Measurements from ENCODE around the gene CD177. TPM values are rescaled to one million over a fixed set of nuclear protein-coding genes. Genes with fewer than 3 reads are reported as not detected.
"Not testable (repeated sequence)": the region's sequence is repeated elsewhere in the genome, so short reads cannot be mapped to it uniquely, and the experiment has no call there.

The CD177 gene
- total and polyA plus RNA-seq, 2 donors (not counting 1 experiment from before 2014, with no cell fraction given), result 0.19 to 0.33 TPM

- H4K20me1 ChIP-seq (ENCODE audit: control insufficient read depth, extremely low read depth, insufficient read depth, low read length); H3K9me3 ChIP-seq (ENCODE audit: control insufficient read depth, insufficient read depth, low read depth, low read length); H3K36me3 ChIP-seq (ENCODE audit: control insufficient read depth, insufficient read depth, low read length); H3K27me3 ChIP-seq (ENCODE audit: control insufficient read depth, insufficient read depth, low read length); H3K4me3 ChIP-seq (replicated peaks in 1 of 4; ENCODE audit: control extremely low read depth in 1 of 4, insufficient read depth in 1 of 4, low read depth in 3 of 4, low read length in 4 of 4); DNase-seq (ENCODE audit: low read depth in 2 of 2); H3K79me2 ChIP-seq (ENCODE audit: control insufficient read depth, insufficient read depth, low read length); H3K27ac ChIP-seq (ENCODE audit: insufficient read depth, low read length); H3K9ac ChIP-seq (ENCODE audit: insufficient read depth, low read length); H3K4me1 ChIP-seq (ENCODE audit: control insufficient read depth, extremely low read depth, insufficient read depth, low read length); H2AFZ ChIP-seq (ENCODE audit: low read length); H3K4me2 ChIP-seq (ENCODE audit: extremely low read depth, insufficient read depth, low read length): not testable (repeated sequence)
Observed at GRCh38 chr19:43341098-43341497, 12.4 kb upstream of the CD177 start.

GRCh38 chr19:43342104-43342503 lies 11.4 kb upstream of the CD177 start:
- not testable (repeated sequence) for H3K79me2 ChIP-seq (ENCODE audit: control insufficient read depth, insufficient read depth, low read length); H2AFZ ChIP-seq (ENCODE audit: low read length); H3K4me2 ChIP-seq (ENCODE audit: extremely low read depth, insufficient read depth, low read length); H3K36me3 ChIP-seq (ENCODE audit: control insufficient read depth, insufficient read depth, low read length); H3K27ac ChIP-seq (ENCODE audit: insufficient read depth, low read length); H3K4me3 ChIP-seq (replicated peaks in 1 of 4; ENCODE audit: control extremely low read depth in 1 of 4, insufficient read depth in 1 of 4, low read depth in 3 of 4, low read length in 4 of 4); H4K20me1 ChIP-seq (ENCODE audit: control insufficient read depth, extremely low read depth, insufficient read depth, low read length); H3K9me3 ChIP-seq (ENCODE audit: control insufficient read depth, insufficient read depth, low read depth, low read length); H3K9ac ChIP-seq (ENCODE audit: insufficient read depth, low read length); H3K27me3 ChIP-seq (ENCODE audit: control insufficient read depth, insufficient read depth, low read length); H3K4me1 ChIP-seq (ENCODE audit: control insufficient read depth, extremely low read depth, insufficient read depth, low read length)
- DNase-seq (ENCODE audit: low read depth in 2 of 2), result peak in 1 of 2 donors; percentile 56

GRCh38 chr19:43344347-43344925 lies 9.1 kb upstream of the CD177 start:
- not testable (repeated sequence) for H4K20me1 ChIP-seq (ENCODE audit: control insufficient read depth, extremely low read depth, insufficient read depth, low read length); H3K79me2 ChIP-seq (ENCODE audit: control insufficient read depth, insufficient read depth, low read length); DNase-seq (ENCODE audit: low read depth in 2 of 2); H3K27ac ChIP-seq (ENCODE audit: insufficient read depth, low read length); H3K9ac ChIP-seq (ENCODE audit: insufficient read depth, low read length); H3K27me3 ChIP-seq (ENCODE audit: control insufficient read depth, insufficient read depth, low read length); H3K9me3 ChIP-seq (ENCODE audit: control insufficient read depth, insufficient read depth, low read depth, low read length); H3K4me1 ChIP-seq (ENCODE audit: control insufficient read depth, extremely low read depth, insufficient read depth, low read length); H2AFZ ChIP-seq (ENCODE audit: low read length); H3K4me3 ChIP-seq (replicated peaks in 1 of 4; ENCODE audit: control extremely low read depth in 1 of 4, insufficient read depth in 1 of 4, low read depth in 3 of 4, low read length in 4 of 4); H3K36me3 ChIP-seq (ENCODE audit: control insufficient read depth, insufficient read depth, low read length); H3K4me2 ChIP-seq (ENCODE audit: extremely low read depth, insufficient read depth, low read length)

DNA sequence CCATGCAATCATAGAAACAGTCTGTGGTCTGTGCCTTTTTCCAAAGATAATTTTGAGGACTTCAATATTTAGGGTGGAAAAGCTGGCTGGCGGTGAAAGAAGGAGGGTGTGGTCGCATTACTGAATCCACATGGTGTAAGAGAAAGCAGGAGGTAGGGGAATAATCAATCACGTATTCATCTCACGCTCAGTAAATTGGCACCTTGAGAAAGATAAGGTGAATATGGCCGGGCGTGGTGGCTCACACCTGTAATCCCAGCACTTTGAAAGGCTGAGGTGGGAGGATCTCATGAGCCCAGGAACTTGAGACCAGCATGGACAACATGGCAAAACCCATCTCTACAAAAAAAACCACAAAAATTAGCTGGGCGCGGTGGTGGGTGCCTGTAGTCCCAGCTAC lies 3.7 kb upstream of the CD177 start:
- not testable (repeated sequence) for H3K9me3 ChIP-seq (ENCODE audit: control insufficient read depth, insufficient read depth, low read depth, low read length)

More for the DNA sequence above, 3.7 kb upstream of the CD177 start:
- not testable (repeated sequence) for H3K4me1 ChIP-seq (ENCODE audit: control insufficient read depth, extremely low read depth, insufficient read depth, low read length); H3K36me3 ChIP-seq (ENCODE audit: control insufficient read depth, insufficient read depth, low read length); H3K27ac ChIP-seq (ENCODE audit: insufficient read depth, low read length); DNase-seq (ENCODE audit: low read depth in 2 of 2); H3K9ac ChIP-seq (ENCODE audit: insufficient read depth, low read length); H3K79me2 ChIP-seq (ENCODE audit: control insufficient read depth, insufficient read depth, low read length); H2AFZ ChIP-seq (ENCODE audit: low read length); H3K4me2 ChIP-seq (ENCODE audit: extremely low read depth, insufficient read depth, low read length); H4K20me1 ChIP-seq (ENCODE audit: control insufficient read depth, extremely low read depth, insufficient read depth, low read length); H3K4me3 ChIP-seq (replicated peaks in 1 of 4; ENCODE audit: control extremely low read depth in 1 of 4, insufficient read depth in 1 of 4, low read depth in 3 of 4, low read length in 4 of 4)
- H3K27me3 ChIP-seq (ENCODE audit: control insufficient read depth, insufficient read depth, low read length), result peaks cover 13% of the 10 kb centered on the region

All from fibroblast of lung (primary cell).